Nephron (organoid): ENCODE data around the gene FBXL7.

Source experiments
- H3K27ac Mint-ChIP-seq, 3 experiments: 2 replicates each; pipeline ENCODE4 v1.8.0; 2020; ENCODE audit warnings: mixed read lengths in 3 of 3, mild to moderate bottlenecking in 2 of 3, moderate library complexity in 1 of 3
- H3K27me3 Mint-ChIP-seq: 2 replicates; pipeline ENCODE4 v1.8.0; 2021; ENCODE audit warnings: low read depth, mild to moderate bottlenecking, moderate library complexity, mixed read lengths
- H3K36me3 Mint-ChIP-seq: 2 replicates; pipeline ENCODE4 v1.8.0; 2020; ENCODE audit warnings: low read depth, mixed read lengths
- H3K4me1 Mint-ChIP-seq: 2 replicates; pipeline ENCODE4 v1.8.0; 2020; ENCODE audit warnings: mixed read lengths
- H3K4me3 Mint-ChIP-seq, 3 experiments: 2 replicates each; pipeline ENCODE4 v1.8.0; 2020; ENCODE audit warnings: mild to moderate bottlenecking in 3 of 3, mixed read lengths in 3 of 3, moderate library complexity in 2 of 3
- H3K9me3 Mint-ChIP-seq: 2 replicates; pipeline ENCODE4 v1.8.0; 2020; ENCODE audit warnings: mixed read lengths
- TF ChIP-seq, protein P1 (sequence below), 3 experiments: fragments of 200-600 bp; sonication (generic); IDR thresholded peaks; one replicate each; pipeline ENCODE4 v1.5.0; 2021; ENCODE audit warnings: antibody characterized with exemption in 3 of 3; ENCODE audit not compliant: unreplicated experiment in 3 of 3

Gene FBXL7

GRCh38 chr5:15807871-15808270 is 307.9 kb downstream of the FBXL7 start:
- Mint-ChIP-seq H3K4me1 (peaks cover 31% of the 10 kb centered on the region), H3K4me3 (no peak overlapping the region), H3K36me3 (peaks cover 23% of the 10 kb centered on the region), H3K27me3 (no peaks in the 10 kb centered on the region), H3K9me3 (peaks cover 22% of the 10 kb centered on the region), H3K27ac (peak overlapping the region; percentile 24 to 71 (median 35))
- TF ChIP-seq, protein P1, sequence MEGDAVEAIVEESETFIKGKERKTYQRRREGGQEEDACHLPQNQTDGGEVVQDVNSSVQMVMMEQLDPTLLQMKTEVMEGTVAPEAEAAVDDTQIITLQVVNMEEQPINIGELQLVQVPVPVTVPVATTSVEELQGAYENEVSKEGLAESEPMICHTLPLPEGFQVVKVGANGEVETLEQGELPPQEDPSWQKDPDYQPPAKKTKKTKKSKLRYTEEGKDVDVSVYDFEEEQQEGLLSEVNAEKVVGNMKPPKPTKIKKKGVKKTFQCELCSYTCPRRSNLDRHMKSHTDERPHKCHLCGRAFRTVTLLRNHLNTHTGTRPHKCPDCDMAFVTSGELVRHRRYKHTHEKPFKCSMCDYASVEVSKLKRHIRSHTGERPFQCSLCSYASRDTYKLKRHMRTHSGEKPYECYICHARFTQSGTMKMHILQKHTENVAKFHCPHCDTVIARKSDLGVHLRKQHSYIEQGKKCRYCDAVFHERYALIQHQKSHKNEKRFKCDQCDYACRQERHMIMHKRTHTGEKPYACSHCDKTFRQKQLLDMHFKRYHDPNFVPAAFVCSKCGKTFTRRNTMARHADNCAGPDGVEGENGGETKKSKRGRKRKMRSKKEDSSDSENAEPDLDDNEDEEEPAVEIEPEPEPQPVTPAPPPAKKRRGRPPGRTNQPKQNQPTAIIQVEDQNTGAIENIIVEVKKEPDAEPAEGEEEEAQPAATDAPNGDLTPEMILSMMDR (IDR thresholded peaks at IDR 0.05; ENCODE audit: unreplicated experiment in 3 of 3) = no peak

GRCh38 chr5:15808577-15808976 is 308.6 kb downstream of the FBXL7 start:
- H3K27me3 Mint-ChIP-seq = no peaks in the 10 kb centered on the region
- TF ChIP-seq, protein P1 (IDR thresholded peaks at IDR 0.05; ENCODE audit: unreplicated experiment in 3 of 3) = no peak
- H3K4me1 Mint-ChIP-seq = peaks cover 31% of the 10 kb centered on the region
- peaks cover 19% of the 10 kb centered on the region for H3K36me3 Mint-ChIP-seq
- peaks cover 21% of the 10 kb centered on the region for H3K9me3 Mint-ChIP-seq
- peak overlapping the region; percentile 24 to 71 (median 64) for H3K27ac Mint-ChIP-seq
- no peak overlapping the region for H3K4me3 Mint-ChIP-seq

DNA sequence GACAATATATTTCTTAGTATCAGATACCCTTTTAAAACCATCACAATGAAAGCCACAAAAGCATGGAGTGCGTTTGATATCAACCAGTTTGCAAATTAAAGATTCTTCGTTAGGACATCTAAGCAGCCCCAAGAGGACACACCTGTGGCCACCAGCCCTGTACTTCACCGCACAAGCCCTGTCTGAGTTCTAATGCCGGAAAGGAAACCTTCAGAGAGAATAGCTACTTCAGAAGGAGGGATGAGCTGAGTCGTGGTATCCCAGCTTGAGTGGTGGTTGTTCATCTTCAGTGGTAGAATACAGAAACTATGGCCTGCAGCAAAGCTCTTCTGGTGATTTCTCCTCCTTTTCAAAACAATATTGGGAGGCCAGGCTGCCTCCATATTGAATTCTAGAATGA is 319.6 kb downstream of the FBXL7 start:
- no peaks in the 10 kb centered on the region for H3K4me1 Mint-ChIP-seq
- peaks cover 9% of the 10 kb centered on the region for H3K9me3 Mint-ChIP-seq
- no peak overlapping the region for H3K4me3 Mint-ChIP-seq
- peaks cover 4% of the 10 kb centered on the region for H3K36me3 Mint-ChIP-seq
- TF ChIP-seq, protein P1 (IDR thresholded peaks at IDR 0.05; ENCODE audit: unreplicated experiment in 3 of 3) = no peak
- H3K27me3 Mint-ChIP-seq = no peaks in the 10 kb centered on the region
- H3K27ac Mint-ChIP-seq = no peak overlapping the region

DNA sequence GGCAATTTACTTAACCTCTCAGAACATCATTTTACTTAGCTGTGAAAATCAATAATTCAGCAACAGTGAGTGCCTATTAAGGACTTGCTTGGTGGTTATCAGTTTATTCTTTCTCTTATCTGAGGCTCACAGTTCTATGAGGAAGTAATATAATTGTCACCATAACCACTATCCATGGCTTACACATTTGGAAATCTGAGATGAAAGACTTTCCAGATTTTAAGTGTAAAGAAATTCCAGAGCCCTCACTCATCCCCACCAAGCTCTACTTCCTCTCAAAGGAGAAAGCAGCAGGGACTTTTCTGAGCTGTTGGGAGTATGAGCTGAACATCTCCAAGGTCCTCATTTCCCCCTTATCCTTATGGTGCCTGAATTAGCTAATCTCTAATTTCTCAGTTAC is 321.5 kb downstream of the FBXL7 start:
- TF ChIP-seq, protein P1 (IDR thresholded peaks at IDR 0.05; ENCODE audit: unreplicated experiment in 3 of 3) = no peak
- Mint-ChIP-seq H3K36me3 (no peaks in the 10 kb centered on the region), H3K4me3 (no peak overlapping the region), H3K9me3 (peaks cover 5% of the 10 kb centered on the region), H3K27me3 (no peaks in the 10 kb centered on the region), H3K4me1 (peaks cover 8% of the 10 kb centered on the region), H3K27ac (no peak overlapping the region)

DNA sequence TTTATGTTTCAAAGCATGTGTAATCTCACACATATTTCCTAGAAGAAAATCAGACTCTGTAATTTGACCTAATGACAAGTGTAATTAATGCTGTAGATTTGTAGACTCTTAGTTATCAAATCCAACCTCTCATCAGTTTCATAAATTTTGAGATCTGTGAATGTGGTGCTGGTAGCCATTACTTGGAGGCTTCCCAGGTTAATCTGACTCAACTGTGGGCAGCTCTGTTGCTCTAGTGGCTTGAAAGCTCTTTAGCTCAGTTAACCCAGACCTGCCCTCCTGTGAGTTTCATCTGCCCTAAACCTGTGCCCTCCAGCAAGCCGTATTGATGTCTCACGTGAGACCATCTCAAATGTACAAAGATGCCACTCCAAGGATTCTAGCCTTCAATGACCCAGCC is 323.4 kb downstream of the FBXL7 start:
- TF ChIP-seq, protein P1 (IDR thresholded peaks at IDR 0.05; ENCODE audit: unreplicated experiment in 3 of 3) = no peak
- Mint-ChIP-seq H3K27ac (peak overlapping the region in 1 of 3 experiments; percentile 53), H3K9me3 (no peaks in the 10 kb centered on the region), H3K36me3 (no peaks in the 10 kb centered on the region), H3K4me3 (no peak overlapping the region), H3K27me3 (no peaks in the 10 kb centered on the region), H3K4me1 (peaks cover 13% of the 10 kb centered on the region)

DNA sequence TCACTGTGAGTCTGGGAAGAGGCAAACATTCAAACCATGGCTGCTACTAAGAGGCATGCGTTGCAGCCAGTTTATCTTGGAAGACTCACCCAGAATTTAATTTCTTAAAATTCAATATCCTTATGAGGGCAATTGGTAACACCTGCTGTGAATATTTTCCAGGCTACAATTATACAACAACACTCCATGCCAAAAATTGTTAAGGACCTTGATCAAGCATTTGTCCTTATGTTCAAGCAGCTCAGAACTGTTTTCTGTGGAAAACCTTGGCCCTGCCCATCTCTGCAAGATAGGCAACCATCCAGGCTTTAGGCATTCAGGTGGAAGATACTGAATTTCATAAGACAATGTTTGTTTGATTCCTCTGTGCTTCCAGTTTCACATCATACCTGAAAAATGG is 327.8 kb downstream of the FBXL7 start:
- Mint-ChIP-seq H3K27ac (no peak overlapping the region), H3K9me3 (no peaks in the 10 kb centered on the region), H3K4me3 (no peak overlapping the region), H3K4me1 (peaks cover 31% of the 10 kb centered on the region), H3K36me3 (no peaks in the 10 kb centered on the region), H3K27me3 (no peaks in the 10 kb centered on the region)
- TF ChIP-seq, protein P1 (IDR thresholded peaks at IDR 0.05; ENCODE audit: unreplicated experiment in 3 of 3) = no peak
